ENCODE results near the gene NT5DC4. TPM values are rescaled to one million over a fixed set of nuclear protein-coding genes. Genes with fewer than 3 reads are reported as not detected.

NT5DC4 gene
- polyA plus RNA-seq, 1 experiment, result not detected

DNA sequence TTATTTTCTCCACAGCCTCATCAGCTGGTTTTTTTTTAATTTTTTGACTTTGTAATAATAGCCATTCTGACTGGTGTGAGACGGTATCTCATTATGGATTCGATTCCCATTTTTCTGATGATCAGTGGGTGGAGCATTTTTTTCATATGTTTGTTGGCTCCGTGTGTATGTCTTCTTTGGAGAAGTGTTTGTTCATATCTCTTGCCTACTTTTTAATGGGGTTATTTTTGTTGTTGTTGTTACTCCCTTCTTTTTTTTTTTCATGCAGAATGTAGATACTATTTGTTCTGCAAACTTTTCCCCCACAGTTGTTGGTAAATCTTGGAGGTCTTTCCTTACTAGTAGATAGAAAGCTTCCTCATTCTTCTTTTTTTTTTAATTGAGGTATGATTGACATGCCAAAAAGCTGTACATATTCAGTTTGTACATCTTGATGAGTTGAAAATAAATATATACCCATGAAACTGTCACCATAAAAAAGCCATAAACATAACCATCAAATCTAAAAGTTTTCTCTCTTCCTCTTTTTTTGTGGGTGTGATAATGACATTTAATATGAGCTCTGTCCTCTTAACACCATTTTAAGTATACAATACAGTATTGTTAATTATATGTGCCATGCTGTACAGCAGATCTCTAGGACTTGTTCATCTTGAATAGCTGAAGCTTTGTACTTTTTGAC is 21.8 kb upstream of the NT5DC4 start:
- POLR2A ChIA-PET, result no interaction called here
- CTCF ChIA-PET, result interaction anchor here (0.7 to 1.3 kb wide), 3 partner anchors 11 to 21 kb away, joined by 3 to 7 read pairs (median 3); no protein-coding TSS in a partner anchor
- Histone ChIP-seq H3K36me3 (ENCODE audit: control insufficient read depth, insufficient read depth, low read length) (no peaks in the 10 kb centered on the region), H3K27me3 (ENCODE audit: control insufficient read depth, insufficient read depth, low read length) (no peaks in the 10 kb centered on the region), H3K4me3 (ENCODE audit: low read depth, low read length) (no peak overlapping the region)
- no peak for DNase-seq (ENCODE audit: low read depth)
- TF ChIP-seq, protein P1, sequence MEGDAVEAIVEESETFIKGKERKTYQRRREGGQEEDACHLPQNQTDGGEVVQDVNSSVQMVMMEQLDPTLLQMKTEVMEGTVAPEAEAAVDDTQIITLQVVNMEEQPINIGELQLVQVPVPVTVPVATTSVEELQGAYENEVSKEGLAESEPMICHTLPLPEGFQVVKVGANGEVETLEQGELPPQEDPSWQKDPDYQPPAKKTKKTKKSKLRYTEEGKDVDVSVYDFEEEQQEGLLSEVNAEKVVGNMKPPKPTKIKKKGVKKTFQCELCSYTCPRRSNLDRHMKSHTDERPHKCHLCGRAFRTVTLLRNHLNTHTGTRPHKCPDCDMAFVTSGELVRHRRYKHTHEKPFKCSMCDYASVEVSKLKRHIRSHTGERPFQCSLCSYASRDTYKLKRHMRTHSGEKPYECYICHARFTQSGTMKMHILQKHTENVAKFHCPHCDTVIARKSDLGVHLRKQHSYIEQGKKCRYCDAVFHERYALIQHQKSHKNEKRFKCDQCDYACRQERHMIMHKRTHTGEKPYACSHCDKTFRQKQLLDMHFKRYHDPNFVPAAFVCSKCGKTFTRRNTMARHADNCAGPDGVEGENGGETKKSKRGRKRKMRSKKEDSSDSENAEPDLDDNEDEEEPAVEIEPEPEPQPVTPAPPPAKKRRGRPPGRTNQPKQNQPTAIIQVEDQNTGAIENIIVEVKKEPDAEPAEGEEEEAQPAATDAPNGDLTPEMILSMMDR (IDR thresholded peaks at IDR 0.05; ENCODE audit: insufficient read depth, low read depth, low read length), result no peak

DNA sequence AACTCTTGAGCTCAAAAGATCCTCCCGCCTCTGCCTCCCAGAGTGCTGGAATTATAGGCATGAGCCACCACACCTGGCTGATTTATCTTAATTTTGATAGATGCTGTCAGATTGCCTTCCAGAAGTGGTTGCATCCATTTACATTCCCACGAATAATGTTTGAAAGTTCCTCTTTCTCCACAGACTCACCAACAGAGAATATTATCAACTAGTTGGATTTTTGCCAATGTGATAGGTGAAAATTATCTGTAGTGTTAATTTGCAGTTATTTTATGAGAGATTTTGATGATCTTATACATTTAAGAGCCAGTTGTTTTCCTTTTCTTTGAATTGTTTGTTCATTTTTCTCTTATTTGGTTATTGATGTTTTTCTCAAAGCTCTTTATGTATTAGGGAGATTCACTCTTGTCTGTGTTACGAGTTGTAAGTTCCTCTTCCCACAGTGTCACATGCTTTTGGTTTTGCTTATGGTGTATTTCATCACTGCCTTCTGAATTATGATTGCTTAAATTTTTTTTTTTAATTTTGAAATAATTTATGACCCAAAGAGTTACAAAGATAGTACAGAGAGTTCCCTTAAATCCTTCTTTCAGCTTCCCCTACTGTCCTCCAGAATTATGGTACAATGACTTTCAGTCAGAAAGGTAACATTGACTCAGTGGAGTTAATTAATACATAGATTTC is 20.7 kb upstream of the NT5DC4 start:
- CTCF ChIA-PET, result interaction anchor here (0.7 to 1.3 kb wide), 3 partner anchors 15 to 70 kb away, joined by 3 to 7 read pairs (median 7); no protein-coding TSS in a partner anchor
- no peaks in the 10 kb centered on the region for H3K36me3 ChIP-seq (ENCODE audit: control insufficient read depth, insufficient read depth, low read length)
- H3K4me3 ChIP-seq (ENCODE audit: low read depth, low read length), result no peak overlapping the region
- TF ChIP-seq, protein P1 (IDR thresholded peaks at IDR 0.05; ENCODE audit: insufficient read depth, low read depth, low read length), result no peak
- POLR2A ChIA-PET, result no interaction called here
- no peaks in the 10 kb centered on the region for H3K27me3 ChIP-seq (ENCODE audit: control insufficient read depth, insufficient read depth, low read length)
- no peak for DNase-seq (ENCODE audit: low read depth)

DNA sequence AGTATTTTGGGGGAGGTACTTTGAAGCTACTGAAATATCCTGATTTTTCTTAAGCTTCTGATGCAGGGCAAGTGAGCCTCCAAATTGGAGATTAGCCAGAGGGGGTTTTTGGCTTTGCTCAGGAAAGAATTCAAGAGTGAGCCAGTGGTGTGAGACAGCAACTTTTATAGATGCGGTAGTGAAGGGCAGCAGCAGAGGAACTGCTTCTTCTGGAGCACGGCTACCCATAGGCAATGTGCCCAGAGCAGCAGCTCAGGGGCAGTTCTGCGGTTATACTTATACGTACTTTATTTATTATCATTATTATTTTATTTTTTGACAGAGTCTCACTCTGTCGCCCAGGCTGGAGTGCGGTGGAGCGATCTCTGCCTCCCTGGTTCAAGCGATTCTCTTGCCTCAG is 19.8 kb upstream of the NT5DC4 start:
- CTCF ChIA-PET, result interaction anchor here (0.8 to 1.1 kb wide), 2 partner anchors 15 to 71 kb away, joined by 3 read pairs; no protein-coding TSS in a partner anchor
- TF ChIP-seq, protein P1 (IDR thresholded peaks at IDR 0.05; ENCODE audit: insufficient read depth, low read depth, low read length), result no peak
- Histone ChIP-seq H3K36me3 (ENCODE audit: control insufficient read depth, insufficient read depth, low read length) (no peaks in the 10 kb centered on the region), H3K4me3 (ENCODE audit: low read depth, low read length) (no peak overlapping the region), H3K27me3 (ENCODE audit: control insufficient read depth, insufficient read depth, low read length) (no peaks in the 10 kb centered on the region)
- POLR2A ChIA-PET, result no interaction called here
- no peak for DNase-seq (ENCODE audit: low read depth)

DNA sequence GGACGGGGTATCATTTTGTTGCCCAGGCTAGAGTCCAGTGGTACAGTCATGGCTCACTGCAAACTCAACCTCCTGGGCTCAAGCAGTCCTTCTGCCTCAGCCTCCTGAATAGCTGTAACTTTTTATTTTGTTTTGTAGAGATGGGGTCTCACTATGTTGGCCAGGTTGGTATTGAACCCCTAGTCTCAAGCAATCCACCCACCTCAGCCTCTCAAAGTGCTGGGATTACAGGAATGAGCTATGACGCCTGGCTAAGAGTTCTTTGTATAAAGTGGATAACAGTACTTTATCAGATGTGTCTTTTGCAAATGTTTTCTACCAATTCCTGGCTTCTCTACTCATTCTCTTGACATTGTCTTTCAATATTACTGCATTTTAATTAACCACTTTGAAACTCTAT is 17.1 kb upstream of the NT5DC4 start:
- no peak for DNase-seq (ENCODE audit: low read depth)
- ChIA-PET POLR2A (no interaction called here), CTCF (interaction anchor here (1.3 kb wide), 1 partner anchor 13 kb away, joined by 3 read pairs; no protein-coding TSS in a partner anchor)
- TF ChIP-seq, protein P1 (IDR thresholded peaks at IDR 0.05; ENCODE audit: insufficient read depth, low read depth, low read length), result no peak
- H3K27me3 ChIP-seq (ENCODE audit: control insufficient read depth, insufficient read depth, low read length), result no peaks in the 10 kb centered on the region
- no peaks in the 10 kb centered on the region for H3K36me3 ChIP-seq (ENCODE audit: control insufficient read depth, insufficient read depth, low read length)
- H3K4me3 ChIP-seq (ENCODE audit: low read depth, low read length), result no peak overlapping the region

DNA sequence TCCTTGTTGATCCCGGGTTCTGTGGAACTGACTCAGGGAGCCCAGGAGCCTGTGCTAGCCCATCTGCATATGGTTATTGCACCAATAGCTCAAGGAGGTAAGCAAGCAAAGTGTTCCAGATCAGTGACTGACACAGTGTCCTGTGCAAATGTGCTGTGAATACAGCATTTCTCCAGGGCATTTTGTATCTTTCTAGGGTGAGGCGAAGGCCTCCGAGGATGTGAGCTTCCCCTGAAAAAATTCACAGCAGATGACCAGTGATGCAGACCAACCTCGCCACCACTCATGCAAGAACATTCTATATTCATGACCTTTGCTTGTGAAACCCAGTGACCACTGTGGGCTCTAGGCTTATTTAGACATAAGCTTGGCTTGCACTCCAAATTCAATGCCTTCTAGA is 15.2 kb upstream of the NT5DC4 start:
- Histone ChIP-seq H3K36me3 (ENCODE audit: control insufficient read depth, insufficient read depth, low read length) (no peaks in the 10 kb centered on the region), H3K27me3 (ENCODE audit: control insufficient read depth, insufficient read depth, low read length) (no peaks in the 10 kb centered on the region), H3K4me3 (ENCODE audit: low read depth, low read length) (no peak overlapping the region)
- ChIA-PET POLR2A (no interaction called here), CTCF (interaction anchor here (2.6 kb wide), 1 partner anchor 21 kb away, joined by 19 read pairs; no protein-coding TSS in a partner anchor)
- TF ChIP-seq, protein P1 (IDR thresholded peaks at IDR 0.05; ENCODE audit: insufficient read depth, low read depth, low read length), result no peak
- no peak for DNase-seq (ENCODE audit: low read depth)

Data from BJ (cell line).